ENCODE data around the gene SLAMF8.
A peak's percentile ranks its signal among the peaks of the same experiment; 100 is the strongest.

Gene SLAMF8

DNA sequence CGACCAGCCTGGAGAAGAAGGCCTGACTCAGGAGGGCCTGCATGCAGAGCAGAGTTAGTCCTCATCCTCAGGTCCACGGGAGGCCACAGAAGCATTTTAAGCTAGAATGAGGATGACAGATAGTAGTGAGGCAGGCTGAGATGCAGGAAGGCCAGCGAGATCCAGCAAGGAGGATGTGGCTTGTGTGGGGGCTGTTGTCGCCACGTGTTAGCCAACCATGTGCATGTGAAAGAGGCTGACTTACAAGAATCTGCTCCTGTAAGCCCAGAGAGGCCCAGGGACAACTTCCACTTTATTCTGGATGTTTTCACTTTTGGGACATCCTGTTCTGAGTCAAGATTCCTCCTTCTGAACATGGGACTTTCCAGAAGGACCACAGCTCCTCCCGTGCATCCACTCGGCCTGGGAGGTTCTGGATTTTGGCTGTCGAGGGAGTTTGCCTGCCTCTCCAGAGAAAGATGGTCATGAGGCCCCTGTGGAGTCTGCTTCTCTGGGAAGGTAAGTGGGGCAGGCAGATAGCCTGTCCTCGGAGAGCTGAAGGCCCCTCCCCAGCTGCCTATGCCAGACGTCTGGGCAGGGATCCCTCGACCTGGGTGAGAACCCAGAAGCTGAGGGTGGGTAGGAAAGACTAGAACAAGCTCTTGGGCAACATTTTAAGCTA lies at the start of gene SLAMF8:
SLAMF8 (plus strand) TSS at position 433 of the 661 bp plus-strand sequence; CDS start at position 459, 26 bp downstream.
- DNase-seq (ENCODE audit: low spot score): peak; percentile 55

DNA sequence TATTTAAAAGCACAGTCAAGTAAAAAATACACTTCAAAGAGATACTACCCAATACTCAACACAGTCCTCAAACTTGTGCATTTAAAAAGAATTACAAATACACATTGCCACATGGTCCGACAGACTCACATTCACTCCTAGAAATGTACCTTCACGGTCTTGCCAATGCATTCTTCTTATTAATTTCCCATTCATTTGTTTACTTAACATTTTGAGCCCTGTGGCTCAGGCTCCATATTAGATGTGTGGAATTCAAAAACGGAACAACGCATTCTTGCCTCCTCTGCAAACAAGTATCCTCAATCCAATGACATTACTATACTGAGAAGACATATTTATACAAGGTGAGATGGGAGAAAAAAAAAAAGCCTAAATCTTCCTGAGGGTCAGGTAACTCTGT lies 48.4 kb upstream of the SLAMF8 start:
- no peak for DNase-seq (ENCODE audit: low spot score)

DNA sequence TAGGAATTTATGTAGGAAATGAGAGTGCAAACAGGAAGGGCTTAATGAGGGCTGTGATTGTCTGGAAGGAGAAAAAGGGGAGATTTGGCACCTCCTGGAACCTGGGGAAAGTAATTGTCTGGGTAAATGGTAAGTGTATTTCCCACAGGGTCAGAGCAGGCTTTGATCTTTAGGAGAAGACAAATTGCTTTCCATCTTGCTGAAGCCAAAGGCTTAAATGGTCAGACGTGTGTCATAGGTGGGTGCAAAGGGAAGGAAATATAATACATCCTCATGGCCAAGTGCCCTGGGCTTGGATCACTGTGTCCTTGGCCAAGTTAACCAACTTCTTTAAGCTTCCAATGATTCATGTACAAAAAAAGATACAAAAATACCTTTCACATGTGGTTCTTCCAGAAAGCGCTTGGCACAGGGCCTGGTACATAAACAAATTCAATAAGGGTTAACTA lies 47.2 kb upstream of the SLAMF8 start:
- DNase-seq (ENCODE audit: low spot score): no peak

DNA sequence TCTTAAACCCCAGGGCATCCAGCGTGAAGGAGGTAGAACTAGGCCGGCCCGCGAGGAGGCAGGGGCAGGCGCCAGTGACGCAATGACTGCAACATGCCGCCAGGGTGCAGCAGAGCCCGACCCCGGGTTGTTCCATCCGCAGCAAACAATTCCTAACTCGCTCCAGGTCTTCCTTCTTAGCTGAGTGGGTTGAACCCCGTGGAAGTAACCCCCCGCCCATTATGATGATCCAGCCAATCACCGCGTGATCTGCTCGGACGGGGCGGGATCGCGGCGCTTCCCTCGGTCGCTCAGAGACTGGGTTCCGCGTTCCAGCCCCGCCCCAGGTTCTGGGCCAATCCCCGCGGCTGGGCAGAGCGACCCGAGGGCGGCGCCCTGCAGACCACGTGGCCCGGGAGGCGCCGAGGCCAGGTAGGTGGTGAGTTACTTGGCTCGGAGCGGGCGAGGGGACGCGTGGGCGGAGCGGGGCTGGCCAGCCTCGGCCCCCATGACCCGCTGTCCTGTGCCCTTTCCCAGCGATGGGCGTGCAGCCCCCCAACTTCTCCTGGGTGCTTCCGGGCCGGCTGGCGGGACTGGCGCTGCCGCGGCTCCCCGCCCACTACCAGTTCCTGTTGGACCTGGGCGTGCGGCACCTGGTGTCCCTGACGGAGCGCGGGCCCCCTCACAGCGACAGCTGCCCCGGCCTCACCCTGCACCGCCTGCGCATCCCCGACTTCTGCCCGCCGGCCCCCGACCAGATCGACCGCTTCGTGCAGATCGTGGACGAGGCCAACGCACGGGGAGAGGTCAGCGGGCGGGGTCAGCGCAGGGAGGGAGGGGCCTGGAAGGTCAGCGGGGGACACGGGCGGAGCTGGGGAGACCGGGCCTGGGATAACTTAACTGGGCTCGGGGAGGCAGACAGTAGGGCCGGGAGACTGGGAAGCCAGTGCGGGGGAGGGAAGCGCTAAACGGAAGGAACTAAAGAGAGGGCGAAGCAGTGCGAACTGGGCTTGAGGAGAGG lies 45.8 kb upstream of the SLAMF8 start, which contains the start of gene DUSP23:
DUSP23 (plus strand) TSS at position 380 of the 1,000 bp plus-strand sequence; CDS start at position 519, 139 bp downstream.
- peak; percentile 98 for DNase-seq (ENCODE audit: low spot score)

DNA sequence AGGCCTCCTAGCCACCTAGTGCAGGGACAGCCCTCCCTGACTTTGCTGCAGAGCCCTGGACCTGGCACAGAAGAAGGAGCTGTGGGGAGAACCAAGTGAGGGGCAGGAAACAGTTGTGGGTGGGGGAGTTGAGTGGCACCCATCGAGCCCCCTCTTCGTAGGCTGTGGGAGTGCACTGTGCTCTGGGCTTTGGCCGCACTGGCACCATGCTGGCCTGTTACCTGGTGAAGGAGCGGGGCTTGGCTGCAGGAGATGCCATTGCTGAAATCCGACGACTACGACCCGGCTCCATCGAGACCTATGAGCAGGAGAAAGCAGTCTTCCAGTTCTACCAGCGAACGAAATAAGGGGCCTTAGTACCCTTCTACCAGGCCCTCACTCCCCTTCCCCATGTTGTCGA lies 44.7 kb upstream of the SLAMF8 start:
- DNase-seq (ENCODE audit: low spot score): no peak

DNA sequence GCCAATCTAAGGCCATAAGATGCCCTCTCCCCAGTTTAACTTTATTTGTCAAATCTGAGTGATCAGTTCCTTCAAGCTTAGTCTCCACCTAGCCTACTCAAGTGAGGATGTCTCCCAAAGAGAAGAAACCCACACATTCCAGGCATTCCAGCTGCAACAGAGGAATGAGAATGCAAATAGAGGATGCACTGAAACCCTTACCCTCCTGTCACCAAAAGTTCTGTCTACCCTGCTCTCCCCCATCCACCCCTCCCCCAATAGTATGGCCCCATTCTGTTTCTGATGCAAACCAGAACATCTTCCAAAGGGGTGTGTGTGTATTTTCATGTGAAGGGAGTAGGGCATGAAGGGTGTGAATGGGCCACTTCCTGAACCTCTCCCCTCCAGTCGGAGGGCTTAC lies 42.9 kb upstream of the SLAMF8 start:
- DNase-seq (ENCODE audit: low spot score): no peak

DNA sequence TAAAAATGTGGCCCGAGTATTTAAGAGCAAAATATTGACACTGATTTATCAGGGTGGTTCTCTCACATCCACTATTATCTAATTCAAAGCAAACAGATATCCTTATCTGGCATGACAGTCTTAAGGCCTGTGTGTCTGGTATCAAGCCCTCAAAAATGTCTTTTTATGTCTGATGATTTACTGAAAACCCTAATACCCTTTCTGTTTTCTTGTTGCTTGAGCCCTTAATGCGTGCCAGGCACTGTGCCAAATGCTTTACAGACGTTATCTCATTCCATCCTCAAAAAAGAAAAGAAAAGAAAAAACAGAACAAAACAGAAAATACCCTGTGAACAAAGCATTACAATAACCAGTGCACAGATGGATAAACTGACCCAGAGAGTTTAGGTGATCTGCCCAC lies 40.2 kb upstream of the SLAMF8 start:
- no peak for DNase-seq (ENCODE audit: low spot score)

DNA sequence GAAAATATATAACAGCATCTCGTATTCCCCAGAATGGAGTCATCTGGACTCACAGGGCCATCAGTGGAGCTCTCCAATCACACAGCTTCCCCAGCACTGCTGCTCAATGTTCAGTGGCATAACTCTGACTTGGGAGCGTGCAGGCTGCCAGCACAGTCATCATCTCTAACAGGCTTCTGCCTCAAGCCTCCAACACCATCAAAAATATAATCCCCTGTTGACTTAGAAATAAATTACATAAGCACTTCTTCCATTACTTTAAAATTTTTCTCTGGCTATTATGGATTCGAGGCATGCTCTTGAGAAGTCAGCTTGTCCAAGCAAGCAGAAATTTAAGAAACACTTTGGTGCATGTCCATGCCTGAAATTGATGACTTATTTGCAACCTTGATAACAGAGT lies 39.7 kb upstream of the SLAMF8 start:
- DNase-seq (ENCODE audit: low spot score): no peak

DNA sequence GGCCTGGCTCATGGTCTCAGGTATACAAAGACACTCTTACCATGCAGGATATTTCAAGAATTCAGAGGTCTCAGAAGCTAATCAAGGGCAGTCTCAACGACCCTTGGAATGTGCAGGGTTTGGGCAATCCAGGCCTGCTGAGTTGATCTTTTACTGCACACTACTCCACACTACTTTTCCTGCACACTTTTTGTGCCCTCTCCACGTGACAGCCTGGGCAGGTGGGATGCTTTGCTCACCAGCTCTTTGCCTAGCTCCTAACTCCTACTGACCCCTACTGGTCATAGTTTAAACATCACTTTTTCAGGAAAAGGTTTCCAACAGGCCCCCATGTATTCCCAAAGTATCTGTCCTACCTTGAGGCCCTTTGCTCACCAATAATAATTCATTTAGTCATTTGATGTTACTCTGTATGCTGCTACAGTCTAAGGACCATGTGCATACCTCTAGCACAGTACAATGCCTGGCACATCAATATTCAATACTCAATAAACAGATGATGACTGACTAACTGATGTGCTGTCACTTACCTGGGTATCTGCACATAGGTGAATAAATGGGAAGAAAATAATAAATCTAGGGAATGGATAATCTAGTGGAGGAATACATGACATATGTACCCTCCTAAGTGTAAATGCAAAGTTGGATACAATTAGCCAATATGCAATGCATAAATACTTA lies 36.3 kb upstream of the SLAMF8 start:
- peak; percentile 39 for DNase-seq (ENCODE audit: low spot score)

DNA sequence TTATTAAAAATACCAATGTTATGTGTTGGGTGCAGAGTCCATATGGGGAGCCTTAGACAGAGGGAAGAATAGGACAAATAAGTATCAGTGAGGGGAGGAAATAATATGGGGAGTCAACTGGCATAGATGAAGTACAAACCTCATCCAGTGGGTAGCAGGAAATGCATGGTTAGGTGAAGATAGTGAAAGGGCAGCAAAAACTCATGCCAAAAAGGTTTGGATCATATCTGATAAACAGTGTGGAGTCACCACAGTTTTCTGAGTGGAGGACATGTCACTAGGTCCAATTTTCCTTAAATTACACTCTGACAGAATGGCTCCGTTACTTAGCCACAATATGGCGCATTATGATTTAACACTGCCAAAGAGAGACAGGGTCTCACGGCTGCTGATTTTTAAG lies 35.6 kb upstream of the SLAMF8 start:
- no peak for DNase-seq (ENCODE audit: low spot score)

DNA sequence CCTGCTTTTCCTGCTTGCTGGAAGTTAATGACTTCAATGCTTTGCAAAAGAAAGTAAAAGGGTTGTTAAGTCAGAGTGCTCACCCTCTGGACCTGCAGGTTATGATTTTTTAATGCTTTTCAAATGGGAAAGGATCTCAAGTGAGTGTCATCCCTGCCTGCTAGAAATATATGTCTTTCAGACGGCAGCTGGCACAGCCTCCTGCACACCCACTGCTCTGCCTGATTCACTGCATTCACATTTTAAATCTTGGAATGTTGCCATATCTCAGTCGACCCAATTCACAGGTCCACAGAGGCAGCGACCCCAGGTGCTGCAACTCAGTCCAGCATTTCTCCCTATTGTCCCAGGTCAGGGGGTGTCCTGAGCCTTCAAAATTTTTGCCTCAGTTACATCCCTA lies 35.2 kb upstream of the SLAMF8 start:
- no peak for DNase-seq (ENCODE audit: low spot score)

DNA sequence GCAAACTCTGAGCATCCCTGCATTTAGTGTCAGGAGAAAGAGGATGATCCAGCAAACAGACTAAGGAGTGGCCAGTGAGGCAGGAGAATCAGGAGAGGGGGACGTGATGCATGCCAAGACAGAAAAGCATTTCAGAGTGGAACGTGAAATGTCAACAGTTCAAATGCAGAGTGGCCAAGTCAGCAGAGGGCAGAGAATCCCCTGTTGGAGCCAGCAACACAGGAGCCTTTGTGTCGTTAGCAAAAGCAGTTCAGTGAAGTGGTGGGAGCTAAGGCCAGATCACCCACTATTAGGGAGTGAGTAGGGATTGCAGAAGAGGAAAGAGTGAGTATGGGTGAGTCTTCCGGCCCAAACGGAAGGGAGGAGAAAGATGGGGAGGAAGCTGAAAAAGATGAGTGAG lies 31.1 kb upstream of the SLAMF8 start:
- no peak for DNase-seq (ENCODE audit: low spot score)

DNA sequence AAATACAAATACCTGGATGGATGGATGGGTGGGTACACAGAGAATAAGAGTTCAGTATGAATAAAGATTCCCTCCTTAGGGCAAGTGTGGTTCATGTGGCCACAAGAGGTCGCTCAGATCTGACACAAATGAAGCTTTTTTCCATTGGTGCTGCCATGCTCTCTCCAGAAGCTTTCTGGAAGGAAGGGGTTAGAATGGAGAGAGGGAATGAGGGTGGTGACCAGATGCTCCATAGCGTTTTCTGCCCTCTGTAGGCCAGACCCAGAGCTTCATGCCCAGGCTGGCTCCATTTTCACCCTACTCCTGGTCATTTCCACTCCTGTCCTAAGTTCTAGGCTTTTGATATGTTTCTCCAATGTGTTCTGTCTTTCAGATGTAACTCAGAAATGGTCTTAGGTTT lies 27.8 kb upstream of the SLAMF8 start:
- DNase-seq (ENCODE audit: low spot score): peak; percentile 57

DNA sequence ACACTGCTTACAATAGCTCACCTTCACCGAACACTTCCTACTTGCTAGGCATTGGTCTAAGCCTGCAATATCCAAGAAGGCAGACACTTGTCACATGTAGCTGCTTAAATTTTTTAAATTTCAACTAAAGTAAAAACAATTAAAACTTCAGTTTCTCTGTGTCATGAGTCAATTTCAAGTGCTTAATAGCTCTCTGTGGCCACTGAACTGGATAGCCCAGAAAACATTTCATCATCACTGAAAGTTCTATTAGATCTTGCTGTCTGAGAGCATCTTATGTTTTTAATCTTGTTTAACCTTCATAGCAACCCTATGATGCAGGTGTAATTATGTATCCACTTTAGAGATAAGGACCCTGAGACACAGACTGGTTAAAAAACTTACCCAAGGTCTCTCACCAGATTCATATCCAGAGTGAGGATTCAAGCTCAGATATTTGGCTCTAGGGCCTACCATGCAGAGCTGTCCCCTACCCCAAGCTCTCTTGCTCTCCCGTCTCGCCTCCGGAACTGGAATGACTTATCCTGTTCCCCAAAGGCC lies 27.2 kb upstream of the SLAMF8 start:
- no peak for DNase-seq (ENCODE audit: low spot score)

DNA sequence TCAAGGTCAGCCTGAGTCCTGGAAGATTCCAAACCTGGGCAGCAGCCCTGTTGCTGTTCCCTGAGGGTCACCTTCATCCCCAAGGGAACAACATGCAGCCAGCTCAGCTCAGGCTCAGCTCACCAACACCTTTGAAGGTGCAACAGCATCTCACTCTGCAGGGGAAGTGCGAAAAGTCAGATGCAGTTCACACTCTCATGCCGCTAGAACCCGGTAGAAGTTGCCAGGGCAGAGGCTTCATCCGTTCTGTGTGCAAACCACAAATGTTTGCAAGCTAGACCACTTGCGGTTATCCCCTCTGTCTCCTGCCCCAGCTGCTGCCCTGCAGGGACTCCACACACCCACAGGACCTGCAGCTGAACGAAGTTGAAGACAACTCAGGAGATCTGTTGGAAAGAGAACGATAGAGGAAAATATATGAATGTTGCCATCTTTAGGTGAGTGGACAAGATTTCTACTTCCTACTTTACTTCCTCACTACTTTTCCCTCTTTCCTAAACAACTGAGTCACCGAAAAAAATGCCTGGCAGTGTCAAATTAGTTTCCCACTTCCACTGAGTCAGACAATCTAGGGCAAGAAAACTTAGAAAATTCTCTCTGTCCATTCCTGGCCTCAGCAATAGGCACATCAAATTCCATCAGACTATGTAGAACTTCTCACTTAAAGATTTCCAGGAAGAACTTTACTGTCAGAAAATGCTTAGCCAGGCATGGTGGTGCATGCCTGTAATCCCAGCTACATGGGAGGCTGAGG lies 26.3 kb upstream of the SLAMF8 start:
- DNase-seq (ENCODE audit: low spot score): peak; percentile 46

DNA sequence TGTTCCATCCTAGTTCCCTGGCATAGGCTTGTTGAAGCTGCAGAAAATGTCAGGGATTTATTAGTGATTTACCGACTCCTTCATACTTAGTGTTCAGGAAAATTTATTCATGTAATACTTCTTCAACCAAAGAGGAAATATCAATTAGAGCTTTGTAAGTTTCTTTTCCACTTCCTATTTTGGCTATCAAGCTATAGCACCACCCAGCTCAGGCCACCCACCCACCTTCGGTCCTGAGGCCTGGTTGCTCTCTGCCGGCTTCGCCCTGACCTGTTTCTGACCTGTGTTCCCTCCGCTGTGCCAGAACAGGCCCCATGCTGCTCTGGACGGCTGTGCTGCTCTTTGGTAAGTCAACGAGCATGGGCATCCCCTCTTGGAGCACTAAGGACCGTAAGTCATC lies 24.6 kb upstream of the SLAMF8 start, which contains the start of gene FCRL6:
FCRL6 (plus strand) TSS at position 250 of the 400 bp plus-strand sequence; CDS start at position 315, 65 bp downstream.
- DNase-seq (ENCODE audit: low spot score): no peak

DNA sequence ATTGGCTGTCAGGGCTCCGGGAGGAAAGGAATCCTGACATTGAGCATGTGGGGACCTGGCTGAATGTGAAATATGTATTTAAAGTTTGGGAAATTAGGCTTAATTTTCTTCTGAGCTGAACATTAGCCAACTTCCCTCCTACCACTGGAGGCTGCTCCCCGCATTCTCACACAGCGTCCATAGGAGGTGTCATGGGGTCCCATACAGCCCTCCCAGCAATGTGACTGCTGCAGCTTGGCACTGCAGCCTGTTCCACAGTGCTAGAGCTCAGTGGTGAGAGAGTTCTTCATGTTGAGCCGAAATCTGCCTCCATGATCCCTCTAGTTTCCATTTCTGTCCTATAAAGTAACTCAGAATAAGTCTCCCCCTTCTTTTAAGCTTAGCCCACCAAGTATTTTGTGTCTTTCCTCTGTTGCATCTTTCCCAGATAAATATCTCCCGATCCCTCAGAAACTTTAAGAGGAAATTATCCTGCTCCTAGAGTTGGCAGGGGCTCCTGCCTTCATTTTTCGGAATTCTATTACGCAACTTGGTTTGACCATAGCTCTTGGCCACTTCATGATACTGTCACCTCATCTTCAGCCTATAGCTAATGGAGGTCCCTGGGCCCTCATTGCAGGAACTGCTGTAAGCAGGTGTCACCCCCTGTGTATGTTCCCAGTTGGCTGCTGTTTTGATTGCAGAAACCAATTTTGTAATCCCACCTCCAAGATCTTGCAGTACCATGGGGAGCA lies 22.6 kb upstream of the SLAMF8 start:
- no peak for DNase-seq (ENCODE audit: low spot score)

DNA sequence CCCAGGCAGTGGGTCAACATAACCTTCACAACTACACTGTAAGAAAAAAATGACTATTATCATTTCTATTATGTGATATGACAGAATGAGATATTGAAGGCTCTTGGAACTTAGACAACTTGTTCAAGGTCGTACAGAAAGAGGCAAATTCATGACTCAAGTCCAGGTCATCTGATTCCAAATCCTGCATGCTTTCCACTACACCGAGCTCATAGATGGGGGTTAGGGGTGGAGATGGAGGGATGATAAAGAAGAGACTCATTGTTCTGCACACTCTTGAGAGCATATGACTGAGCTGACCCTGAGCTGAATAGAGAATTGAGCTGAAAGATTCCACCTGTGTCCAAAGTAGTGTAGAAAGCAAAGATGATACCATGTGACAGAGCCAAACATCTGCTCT lies 21.7 kb upstream of the SLAMF8 start:
- DNase-seq (ENCODE audit: low spot score): no peak

DNA sequence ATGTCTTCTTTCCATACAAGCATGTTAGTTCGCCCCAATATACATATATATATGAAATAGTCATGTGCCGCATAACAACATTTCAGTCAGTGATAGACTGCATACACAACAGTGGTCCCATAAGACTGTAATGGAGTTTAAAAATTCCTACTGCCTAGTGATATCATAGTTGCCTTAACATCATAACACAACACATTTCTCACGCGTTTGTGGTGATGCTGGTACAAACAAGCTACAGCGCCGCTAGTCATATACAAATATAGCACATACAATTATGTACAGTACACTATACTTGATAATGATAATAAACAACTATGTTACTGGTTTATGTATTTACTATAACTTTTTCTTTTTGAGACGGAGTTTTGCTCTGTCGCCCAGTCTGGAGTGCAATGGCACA lies 10.7 kb upstream of the SLAMF8 start:
- no peak for DNase-seq (ENCODE audit: low spot score)

DNA sequence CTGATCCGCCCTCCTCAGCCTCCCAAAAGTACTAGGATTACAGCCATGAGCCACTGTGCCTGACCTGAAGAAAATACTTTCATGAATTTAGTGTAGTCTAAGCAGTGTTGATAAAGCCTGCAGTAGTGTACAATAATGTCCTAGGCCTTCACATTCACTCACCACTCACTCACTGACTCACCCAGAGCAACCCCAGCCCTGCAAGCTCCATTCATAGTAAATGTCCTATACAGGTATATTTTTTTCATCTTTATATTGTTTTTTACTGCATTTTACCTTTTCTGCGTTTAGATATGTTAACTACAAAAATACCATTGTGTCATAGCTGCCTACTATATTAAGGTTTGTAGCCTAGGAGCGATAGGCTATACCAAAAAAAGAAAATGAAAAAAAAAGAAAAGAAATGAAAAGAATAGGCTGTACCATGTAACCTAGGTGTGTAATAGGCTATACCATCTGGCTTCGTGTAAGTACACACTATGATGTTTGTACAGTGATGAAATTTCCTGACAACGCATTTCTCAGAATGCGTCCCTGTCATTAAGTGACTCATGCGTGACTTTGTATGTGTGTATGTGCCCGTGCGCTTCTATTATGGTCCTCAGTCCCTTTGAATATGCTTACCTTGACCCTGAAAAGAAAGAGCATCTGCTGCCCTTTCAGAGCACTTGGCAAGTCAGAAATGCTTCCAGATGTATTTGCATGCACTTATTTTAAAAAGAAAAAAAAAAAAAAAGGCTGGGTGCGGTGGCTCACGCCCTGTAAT lies 9.2 kb upstream of the SLAMF8 start:
- DNase-seq (ENCODE audit: low spot score): no peak
